PC-3 (cell line): ENCODE measurements around the gene APLP1.

Experiments used
- CTCF ChIP-seq: fragments of 300-600 bp; sonication (generic); conservative IDR thresholded peaks from 2 replicates; pipeline ENCODE4 v1.5.1; 2017; ENCODE audit warnings: antibody characterized with exemption, low read depth, mild to moderate bottlenecking, low read length
- EZH2 ChIP-seq: fragments of 300-600 bp; sonication (generic); IDR thresholded peaks from one replicate; pipeline ENCODE4 v1.6.1; 2017; ENCODE audit warnings: antibody characterized with exemption, mild to moderate bottlenecking, low read length; ENCODE audit not compliant: unreplicated experiment
- EZH2phosphoT487 ChIP-seq: fragments of 300-600 bp; sonication (generic); IDR thresholded peaks from 2 replicates; pipeline ENCODE4 v1.6.1; 2018; ENCODE audit warnings: mild to moderate bottlenecking, antibody characterized with exemption, low read length, borderline replicate concordance

GRCh38 chr19:35921012-35921411 is 52.6 kb downstream of the APLP1 start:
- TF ChIP-seq EZH2: no peak
- no peak for TF ChIP-seq EZH2phosphoT487
- TF ChIP-seq CTCF: no peak
